H1 (cell line): Measurements from ENCODE around the gene RAD51B. TPM values are rescaled to one million over a fixed set of nuclear protein-coding genes. Genes with fewer than 3 reads are reported as not detected.

Source experiments
- CTCF ChIA-PET: fragments of 300-600 bp; sonication (Branson Sonifier 250); formaldehyde crosslinking; loops from one replicate; lab custom pipeline; 2021; ENCODE audit not compliant: partially characterized antibody; lab: Charles Lee
- POLR2A ChIA-PET: fragments of 300-600 bp; sonication (Branson Sonifier 250); formaldehyde crosslinking; loops from one replicate; lab custom pipeline; 2021; ENCODE audit warnings: inconsistent platforms; ENCODE audit not compliant: partially characterized antibody; lab: Charles Lee
- DNase-seq, 2 experiments: peaks; one replicate each; pipeline versions ENCODE4 v3.0.0 to v3.0.0-alpha.2; 2010 to 2022; ENCODE audit warnings: low spot score in 2 of 2, low read depth in 1 of 2, mixed read lengths in 1 of 2
- FAIRE-seq: peaks from 2 replicates; lab custom pipeline; 2011; peaks lifted over from hg19 to GRCh38; lab: Jason Lieb, UNC
- H2AFZ ChIP-seq: 2 replicates; pipeline ENCODE4 v1.8.1; 2012; ENCODE audit warnings: low read length, inconsistent platforms
- H2AK5ac ChIP-seq: 2 replicates; pipeline ENCODE4 v1.6.1; 2013; ENCODE audit warnings: low read depth, low read length
- H2BK120ac ChIP-seq: replicated peaks from 2 replicates; pipeline ENCODE3; 2013; ENCODE audit warnings: low read depth, low read length, inconsistent platforms
- H2BK12ac ChIP-seq: 2 replicates; pipeline ENCODE4 v1.6.1; 2013; ENCODE audit warnings: low read depth, low read length
- H2BK15ac ChIP-seq: 2 replicates; pipeline ENCODE4 v1.6.1; 2013; ENCODE audit warnings: low read length
- H2BK20ac ChIP-seq: 2 replicates; pipeline ENCODE4 v1.6.1; 2013; ENCODE audit warnings: low read length
- H2BK5ac ChIP-seq: 2 replicates; pipeline ENCODE4 v1.6.1; 2013; ENCODE audit warnings: low read depth, low read length
- H3K14ac ChIP-seq: 2 replicates; pipeline ENCODE4 v1.6.1; 2013; ENCODE audit warnings: inconsistent platforms; ENCODE audit not compliant: insufficient read length
- H3K18ac ChIP-seq: 2 replicates; pipeline ENCODE4 v1.6.1; 2013; ENCODE audit warnings: low read length; ENCODE audit errors: extremely low read depth
- H3K23ac ChIP-seq: 2 replicates; pipeline ENCODE4 v1.6.1; 2013; ENCODE audit warnings: inconsistent platforms; ENCODE audit not compliant: insufficient read length
- H3K23me2 ChIP-seq: 2 replicates; pipeline ENCODE4 v1.6.1; 2013; ENCODE audit warnings: low read depth, low read length
- H3K27ac ChIP-seq: 2 replicates; pipeline ENCODE4 v1.6.1; 2011; ENCODE audit warnings: low read depth, low read length, inconsistent platforms
- H3K27me3 ChIP-seq, 4 experiments: replicated peaks in 1 of 4; 1 replicate in 1 of 4; 2 replicates in 3 of 4; pipeline versions ENCODE4 v1.6.1 to v1.8.1; 2011 to 2013; ENCODE audit warnings: low read length in 3 of 4, mild to moderate bottlenecking in 3 of 4, inconsistent platforms in 2 of 4, mixed read lengths in 2 of 4, moderate library complexity in 1 of 4; ENCODE audit not compliant: control insufficient read depth in 3 of 4, insufficient read depth in 3 of 4; ENCODE audit errors: extremely low read depth in 1 of 4
- H3K36me3 ChIP-seq, 4 experiments: 2 replicates each; pipeline versions ENCODE4 v1.6.1 to v1.8.1; 2011 to 2013; ENCODE audit warnings: mild to moderate bottlenecking in 4 of 4, low read length in 3 of 4, moderate library complexity in 2 of 4, control low read depth in 1 of 4, inconsistent platforms in 1 of 4; ENCODE audit not compliant: insufficient read depth in 4 of 4, control insufficient read depth in 2 of 4
- H3K4ac ChIP-seq: replicated peaks from 2 replicates; pipeline ENCODE3; 2013; ENCODE audit warnings: low read length, low read depth, mixed read lengths, inconsistent platforms; ENCODE audit not compliant: insufficient read length
- H3K4me1 ChIP-seq, 4 experiments: replicated peaks in 1 of 4; 1 replicate in 1 of 4; 2 replicates in 3 of 4; pipeline versions ENCODE4 v1.6.1 to v1.8.1; 2011 to 2013; ENCODE audit warnings: low read length in 3 of 4, inconsistent platforms in 2 of 4, mixed read lengths in 1 of 4; ENCODE audit not compliant: insufficient read depth in 4 of 4, control insufficient read depth in 3 of 4
- H3K4me2 ChIP-seq, 2 experiments: 2 replicates each; pipeline versions ENCODE4 v1.6.1 to v1.8.1; 2011 to 2013; ENCODE audit warnings: low read depth in 2 of 2, low read length in 2 of 2, control low read depth in 1 of 2, inconsistent platforms in 1 of 2, mild to moderate bottlenecking in 1 of 2; ENCODE audit not compliant: insufficient read depth in 1 of 2
- H3K4me3 ChIP-seq, 4 experiments: fragments of 200-600, 300-600 bp in 1 of 4; sonication (generic), shearing (Covaris generic), sonication (Bioruptor Twin) in 1 of 4; 2 replicates each; pipeline versions ENCODE4 v1.5.1 to v1.8.1; 2011 to 2016; ENCODE audit warnings: low read length in 4 of 4, low read depth in 3 of 4, control low read depth in 2 of 4, inconsistent platforms in 2 of 4, mild to moderate bottlenecking in 2 of 4, mixed read lengths in 1 of 4, moderate library complexity in 1 of 4; ENCODE audit not compliant: insufficient read depth in 2 of 4; ENCODE audit errors: extremely low read depth in 1 of 4
- H3K56ac ChIP-seq: replicated peaks from 2 replicates; pipeline ENCODE3; 2013; ENCODE audit warnings: low read depth, mild to moderate bottlenecking, mixed read lengths, low read length, inconsistent platforms; ENCODE audit not compliant: insufficient read length
- H3K79me1 ChIP-seq: 2 replicates; pipeline ENCODE4 v1.6.1; 2013; ENCODE audit warnings: low read depth, low read length, control low read depth
- H3K79me2 ChIP-seq, 2 experiments: 2 replicates each; pipeline versions ENCODE4 v1.6.1 to v1.8.1; 2012 to 2013; ENCODE audit warnings: low read length in 2 of 2, mild to moderate bottlenecking in 2 of 2, inconsistent platforms in 1 of 2; ENCODE audit not compliant: insufficient read depth in 2 of 2, control insufficient read depth in 1 of 2
- H3K9ac ChIP-seq, 4 experiments: replicated peaks in 1 of 4; 1 replicate in 1 of 4; 2 replicates in 3 of 4; pipeline versions ENCODE4 v1.6.1 to v1.8.1; 2011 to 2013; ENCODE audit warnings: low read depth in 3 of 4, low read length in 3 of 4, control low read depth in 2 of 4, mild to moderate bottlenecking in 2 of 4, moderate library complexity in 2 of 4, inconsistent platforms in 1 of 4; ENCODE audit errors: extremely low read depth in 1 of 4
- H3K9me3 ChIP-seq, 2 experiments: 2 replicates each; pipeline versions ENCODE4 v1.6.1 to v1.8.1; 2012 to 2013; ENCODE audit warnings: mild to moderate bottlenecking in 2 of 2, moderate library complexity in 2 of 2, control low read depth in 1 of 2, inconsistent platforms in 1 of 2, low read depth in 1 of 2, low read length in 1 of 2, mixed read lengths in 1 of 2; ENCODE audit not compliant: insufficient read depth in 2 of 2
- H4K20me1 ChIP-seq, 2 experiments: replicated peaks in 1 of 2; 2 replicates each; pipeline versions ENCODE3 to v1.8.1; 2011 to 2013; ENCODE audit warnings: inconsistent platforms in 2 of 2, low read length in 2 of 2, mild to moderate bottlenecking in 1 of 2; ENCODE audit not compliant: insufficient read depth in 2 of 2, control insufficient read depth in 1 of 2
- H4K5ac ChIP-seq: 2 replicates; pipeline ENCODE4 v1.6.1; 2013; ENCODE audit warnings: low read length, low read depth, mixed read lengths, inconsistent platforms; ENCODE audit not compliant: insufficient read length
- H4K8ac ChIP-seq: 2 replicates; pipeline ENCODE4 v1.8.0; 2013; ENCODE audit warnings: mild to moderate bottlenecking, moderate library complexity, low read length, inconsistent platforms; ENCODE audit not compliant: insufficient read depth; ENCODE audit errors: extremely low read depth
- H4K91ac ChIP-seq: replicated peaks from 2 replicates; pipeline ENCODE3; 2013; ENCODE audit warnings: low read length, mixed read lengths, inconsistent platforms; ENCODE audit not compliant: insufficient read length
- ATF2 ChIP-seq: IDR thresholded peaks from 2 replicates; pipeline ENCODE4 v1.6.1; 2012; ENCODE audit warnings: low read length, inconsistent platforms
- HDAC6 ChIP-seq: IDR thresholded peaks from one replicate; pipeline ENCODE4 v1.7.1; 2012; ENCODE audit warnings: low read depth, mild to moderate bottlenecking, inconsistent platforms, low read length, moderate library complexity
- KDM4A ChIP-seq: IDR thresholded peaks from one replicate; pipeline ENCODE4 v1.7.1; 2012; ENCODE audit warnings: low read depth, mild to moderate bottlenecking, moderate library complexity, low read length, inconsistent platforms; ENCODE audit not compliant: severe bottlenecking
- TBP ChIP-seq: IDR thresholded peaks from 2 replicates; pipeline ENCODE4 v1.6.1; 2011; ENCODE audit warnings: low read depth, low read length, improper control_type of control experiment
- YY1 ChIP-seq: IDR thresholded peaks from 2 replicates; pipeline ENCODE4 v1.6.1; 2011; ENCODE audit warnings: low read depth, mild to moderate bottlenecking, low read length
- WGBS, 2 experiments: shearing (Covaris generic) in 1 of 2; methylation state at CpG; one replicate each; pipeline versions ENCODE4 v1.1.6 to v1.1.7; 2013 to 2015; ENCODE audit warnings: low lambda C conversion rate in 2 of 2, mixed read lengths in 2 of 2, inconsistent platforms in 1 of 2, low coverage in 1 of 2, missing lambda C conversion rate in 1 of 2; ENCODE audit not compliant: insufficient replicate concordance in 2 of 2, insufficient coverage in 1 of 2, insufficient read length in 1 of 2; ENCODE audit errors: extremely low coverage in 1 of 2, missing lambda C conversion rate in 1 of 2; 5-methylcytosine and 5-hydroxymethylcytosine counted together
- polyA plus RNA-seq, 7 experiments: library from polyadenylated mRNA; depleted of rRNA in 3 of 7; stranded (reverse) in 5 of 7; unstranded in 2 of 7; fragments of >200 nt in 5 of 7; fragments of 200-250 nt in 2 of 7; gene quantifications; 1 replicate in 5 of 7; 2 replicates in 1 of 7; 4 replicates in 1 of 7; pipeline versions ENCODE4 v1.2.1 to v1.2.3, GENCODE V29; 2011 to 2013; ENCODE audit warnings: missing spikeins in 2 of 7, mixed read lengths in 2 of 7
- total RNA-seq: library from RNA; stranded (reverse); fragmentation: NEBNext Ultra II Directional; extraction: Animal tissue kit (Norgen Biotek cat#: 25700); gene quantifications from 2 replicates; pipeline ENCODE4 v1.2.1, GENCODE V29; 2021
- TF ChIP-seq, protein P1 (sequence below): IDR thresholded peaks from 2 replicates; pipeline ENCODE4 v1.6.1; 2011; ENCODE audit warnings: low read length, improper control_type of control experiment
- TF ChIP-seq, protein P2 (sequence below), 3 experiments: IDR thresholded peaks; 1 replicate in 2 of 3; 2 replicates in 1 of 3; pipeline versions ENCODE4 v1.5.1 to v1.6.1; 2011; ENCODE audit warnings: low read length in 3 of 3, mild to moderate bottlenecking in 3 of 3, inconsistent platforms in 2 of 3, low read depth in 1 of 3, moderate library complexity in 1 of 3; ENCODE audit not compliant: insufficient read depth in 1 of 3; ENCODE audit errors: control extremely low read depth in 1 of 3
- TF ChIP-seq, protein P3 (sequence below): IDR thresholded peaks from 2 replicates; pipeline ENCODE4 v1.6.1; 2011; ENCODE audit warnings: low read depth, mild to moderate bottlenecking, low read length; ENCODE audit not compliant: insufficient read depth

RAD51B gene
- total and polyA plus RNA-seq, 2 of the 8 experiments (the other 6 are each of a cell fraction or from before 2014, with no cell fraction given), result 3.9 to 14.9 TPM

DNA sequence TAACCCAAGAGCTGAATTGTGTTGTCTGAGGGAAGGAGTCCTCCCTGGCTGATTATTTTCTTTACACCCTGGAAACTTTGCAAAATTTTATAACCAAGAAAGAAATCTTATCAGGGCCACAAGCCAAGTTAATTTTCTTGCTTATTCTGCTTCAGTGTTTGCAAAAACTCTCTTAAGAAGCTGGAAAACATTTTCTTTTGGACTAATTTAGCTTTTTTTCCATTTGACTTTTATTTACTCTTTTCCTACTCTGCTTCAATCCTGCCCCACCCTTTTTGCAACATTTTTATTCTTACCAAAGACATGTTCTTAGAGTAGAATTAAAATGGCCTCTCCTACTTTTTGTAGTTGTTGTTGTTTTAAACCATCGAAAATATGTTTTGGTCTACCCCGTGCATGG, 594.5 kb downstream of the RAD51B start:
- no peak overlapping the region for H3K23ac ChIP-seq
- no peaks in the 10 kb centered on the region for H3K79me1 ChIP-seq
- H2BK15ac ChIP-seq, result no peak overlapping the region
- H4K5ac ChIP-seq, result no peak overlapping the region
- no peak overlapping the region for H4K8ac ChIP-seq
- FAIRE-seq (no peak), DNase-seq (no peak)
- H2BK5ac ChIP-seq, result no peak overlapping the region
- no peaks in the 10 kb centered on the region for H3K9me3 ChIP-seq
- H4K20me1 ChIP-seq, result no peaks in the 10 kb centered on the region
- H2BK12ac ChIP-seq, result no peak overlapping the region
- no peak overlapping the region for H3K4me3 ChIP-seq
- no peak overlapping the region for H3K4ac ChIP-seq
- H2BK120ac ChIP-seq, result no peak overlapping the region
- H3K79me2 ChIP-seq, result no peaks in the 10 kb centered on the region
- no peaks in the 10 kb centered on the region for H3K23me2 ChIP-seq
- H3K14ac ChIP-seq, result no peak overlapping the region
- no peak overlapping the region for H3K27ac ChIP-seq
- no peak overlapping the region for H2AK5ac ChIP-seq
- ChIA-PET POLR2A (interaction anchor here (1.2 kb wide), 1 partner anchor 14 kb away, joined by 4 read pairs; no protein-coding TSS in a partner anchor), CTCF (no interaction called here)
- no peak overlapping the region for H2AFZ ChIP-seq
- H3K36me3 ChIP-seq, result no peaks in the 10 kb centered on the region
- H3K56ac ChIP-seq, result no peak overlapping the region
- no peaks in the 10 kb centered on the region for H3K4me1 ChIP-seq
- H4K91ac ChIP-seq, result no peak overlapping the region
- no peak overlapping the region for H2BK20ac ChIP-seq
- no peaks in the 10 kb centered on the region; a peak in 1 of 7 replicates for H3K27me3 ChIP-seq
- WGBS, 2 experiments, result 91% methylated on average over 2 of the region's 2 CpGs; no CpG with 5 or more reads in 1 of the 2 experiments
- no peak overlapping the region for H3K9ac ChIP-seq
- no peak overlapping the region for H3K18ac ChIP-seq
- H3K4me2 ChIP-seq, result no peak overlapping the region
- TF ChIP-seq KDM4A (no peak), HDAC6 (no peak), YY1 (no peak), TBP (no peak), ATF2 (no peak)
- TF ChIP-seq, protein P1, sequence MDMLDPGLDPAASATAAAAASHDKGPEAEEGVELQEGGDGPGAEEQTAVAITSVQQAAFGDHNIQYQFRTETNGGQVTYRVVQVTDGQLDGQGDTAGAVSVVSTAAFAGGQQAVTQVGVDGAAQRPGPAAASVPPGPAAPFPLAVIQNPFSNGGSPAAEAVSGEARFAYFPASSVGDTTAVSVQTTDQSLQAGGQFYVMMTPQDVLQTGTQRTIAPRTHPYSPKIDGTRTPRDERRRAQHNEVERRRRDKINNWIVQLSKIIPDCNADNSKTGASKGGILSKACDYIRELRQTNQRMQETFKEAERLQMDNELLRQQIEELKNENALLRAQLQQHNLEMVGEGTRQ, result no peak
- TF ChIP-seq, protein P2, sequence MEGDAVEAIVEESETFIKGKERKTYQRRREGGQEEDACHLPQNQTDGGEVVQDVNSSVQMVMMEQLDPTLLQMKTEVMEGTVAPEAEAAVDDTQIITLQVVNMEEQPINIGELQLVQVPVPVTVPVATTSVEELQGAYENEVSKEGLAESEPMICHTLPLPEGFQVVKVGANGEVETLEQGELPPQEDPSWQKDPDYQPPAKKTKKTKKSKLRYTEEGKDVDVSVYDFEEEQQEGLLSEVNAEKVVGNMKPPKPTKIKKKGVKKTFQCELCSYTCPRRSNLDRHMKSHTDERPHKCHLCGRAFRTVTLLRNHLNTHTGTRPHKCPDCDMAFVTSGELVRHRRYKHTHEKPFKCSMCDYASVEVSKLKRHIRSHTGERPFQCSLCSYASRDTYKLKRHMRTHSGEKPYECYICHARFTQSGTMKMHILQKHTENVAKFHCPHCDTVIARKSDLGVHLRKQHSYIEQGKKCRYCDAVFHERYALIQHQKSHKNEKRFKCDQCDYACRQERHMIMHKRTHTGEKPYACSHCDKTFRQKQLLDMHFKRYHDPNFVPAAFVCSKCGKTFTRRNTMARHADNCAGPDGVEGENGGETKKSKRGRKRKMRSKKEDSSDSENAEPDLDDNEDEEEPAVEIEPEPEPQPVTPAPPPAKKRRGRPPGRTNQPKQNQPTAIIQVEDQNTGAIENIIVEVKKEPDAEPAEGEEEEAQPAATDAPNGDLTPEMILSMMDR (IDR thresholded peaks at IDR 0.05; ENCODE audit: control extremely low read depth in 1 of 3, insufficient read depth in 1 of 3, low read depth in 1 of 3, low read length in 3 of 3), result no peak
- TF ChIP-seq, protein P3, sequence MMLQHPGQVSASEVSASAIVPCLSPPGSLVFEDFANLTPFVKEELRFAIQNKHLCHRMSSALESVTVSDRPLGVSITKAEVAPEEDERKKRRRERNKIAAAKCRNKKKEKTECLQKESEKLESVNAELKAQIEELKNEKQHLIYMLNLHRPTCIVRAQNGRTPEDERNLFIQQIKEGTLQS, result no peak
